ENCODE results near the gene GNAO1.

Gene GNAO1

DNA sequence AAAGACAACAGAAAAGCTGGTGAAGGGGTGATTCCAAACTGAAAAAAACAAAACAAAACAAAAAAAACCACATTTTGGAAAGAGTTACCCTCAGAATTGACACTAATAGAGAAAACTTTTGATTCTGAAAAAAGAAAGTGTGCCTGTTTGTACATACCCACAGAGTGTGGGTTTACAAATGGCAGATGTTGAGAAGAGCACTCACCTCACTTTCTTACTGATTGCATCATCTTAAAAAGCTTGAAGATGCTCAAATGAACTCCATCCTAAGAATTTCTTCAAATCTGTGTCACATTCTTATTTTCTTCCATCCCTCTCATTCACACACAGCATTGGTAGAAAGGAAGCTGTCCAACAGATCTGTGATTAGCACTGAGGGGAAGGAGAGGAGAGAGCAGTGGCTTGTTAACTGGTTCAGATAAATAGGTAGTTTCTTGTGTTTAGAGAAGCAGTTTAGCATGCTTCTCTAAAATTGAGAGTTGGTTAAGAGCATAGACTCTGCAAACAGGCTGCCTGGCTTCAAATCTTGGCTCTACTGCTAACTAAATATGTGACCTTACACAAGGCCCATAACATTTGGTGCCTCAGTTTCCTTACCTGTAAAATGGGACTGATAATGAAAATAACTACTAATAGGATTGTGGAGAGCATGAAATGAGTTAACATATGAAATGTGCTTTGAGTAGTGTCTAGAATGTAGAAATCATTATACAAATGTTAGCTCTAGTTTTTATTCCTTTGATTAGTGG is 6.9 kb downstream of the GNAO1 start:
- no peak overlapping the region for H3K27ac ChIP-seq (ENCODE audit: extremely low read depth, low read depth, low read length)
- POLR2A ChIA-PET, result no interaction called here
- no peaks in the 10 kb centered on the region for H3K4me1 ChIP-seq (ENCODE audit: control insufficient read depth, insufficient read depth, low read length)
- CTCF ChIA-PET, result no interaction called here
- TF ChIP-seq HOXC10 (CRISPR knock-in tag; IDR thresholded peaks at IDR 0.05) (no peak), ZBTB21 (tag by site-specific recombination; IDR thresholded peaks at IDR 0.05) (no peak), ZNF830 (tag by site-specific recombination; IDR thresholded peaks at IDR 0.05; ENCODE audit: low read depth) (no peak), ZNF211 (tag by site-specific recombination; IDR thresholded peaks at IDR 0.05; ENCODE audit: low read depth) (no peak), SP3 (tag by site-specific recombination; IDR thresholded peaks at IDR 0.05) (no peak), EGR2 (tag by site-specific recombination; IDR thresholded peaks at IDR 0.05; ENCODE audit: low read depth) (no peak), ZBTB8A (tag by site-specific recombination; IDR thresholded peaks at IDR 0.05) (no peak), ZNF571 (tag by site-specific recombination; IDR thresholded peaks at IDR 0.05) (no peak), ZNF426 (tag by site-specific recombination; IDR thresholded peaks at IDR 0.05) (no peak)
- TF ChIP-seq, protein P1, sequence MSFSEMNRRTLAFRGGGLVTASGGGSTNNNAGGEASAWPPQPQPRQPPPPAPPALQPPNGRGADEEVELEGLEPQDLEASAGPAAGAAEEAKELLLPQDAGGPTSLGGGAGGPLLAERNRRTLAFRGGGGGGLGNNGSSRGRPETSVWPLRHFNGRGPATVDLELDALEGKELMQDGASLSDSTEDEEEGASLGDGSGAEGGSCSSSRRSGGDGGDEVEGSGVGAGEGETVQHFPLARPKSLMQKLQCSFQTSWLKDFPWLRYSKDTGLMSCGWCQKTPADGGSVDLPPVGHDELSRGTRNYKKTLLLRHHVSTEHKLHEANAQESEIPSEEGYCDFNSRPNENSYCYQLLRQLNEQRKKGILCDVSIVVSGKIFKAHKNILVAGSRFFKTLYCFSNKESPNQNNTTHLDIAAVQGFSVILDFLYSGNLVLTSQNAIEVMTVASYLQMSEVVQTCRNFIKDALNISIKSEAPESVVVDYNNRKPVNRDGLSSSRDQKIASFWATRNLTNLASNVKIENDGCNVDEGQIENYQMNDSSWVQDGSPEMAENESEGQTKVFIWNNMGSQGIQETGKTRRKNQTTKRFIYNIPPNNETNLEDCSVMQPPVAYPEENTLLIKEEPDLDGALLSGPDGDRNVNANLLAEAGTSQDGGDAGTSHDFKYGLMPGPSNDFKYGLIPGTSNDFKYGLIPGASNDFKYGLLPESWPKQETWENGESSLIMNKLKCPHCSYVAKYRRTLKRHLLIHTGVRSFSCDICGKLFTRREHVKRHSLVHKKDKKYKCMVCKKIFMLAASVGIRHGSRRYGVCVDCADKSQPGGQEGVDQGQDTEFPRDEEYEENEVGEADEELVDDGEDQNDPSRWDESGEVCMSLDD (tag by site-specific recombination; IDR thresholded peaks at IDR 0.05), result no peak
- H3K9me3 ChIP-seq (ENCODE audit: control insufficient read depth, insufficient read depth, low read depth, low read length), result no peaks in the 10 kb centered on the region
- no peak overlapping the region for H3K4me3 ChIP-seq (ENCODE audit: low read depth, low read length)
- H3K36me3 ChIP-seq (ENCODE audit: control insufficient read depth in 2 of 2, insufficient read depth in 1 of 2, low read length in 2 of 2), result no peaks in the 10 kb centered on the region

DNA sequence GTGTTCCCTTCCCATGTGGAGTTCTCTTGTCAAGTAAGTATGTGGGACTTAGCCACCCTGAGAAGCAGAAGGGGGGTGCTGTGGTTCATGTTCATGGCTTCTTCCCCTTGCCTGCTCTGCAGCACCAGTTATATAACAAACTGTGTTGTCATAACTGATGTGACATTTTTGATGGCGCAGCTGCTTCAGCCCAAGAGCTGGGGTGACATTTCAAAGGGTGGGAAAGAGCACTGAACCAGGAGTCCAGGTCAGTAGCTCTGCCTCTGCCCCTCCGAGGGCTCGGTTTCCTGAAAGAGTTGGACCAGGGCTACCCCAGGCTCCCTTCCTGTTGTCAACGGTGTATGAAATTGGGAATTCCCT is 7.4 kb downstream of the GNAO1 start:
- Histone ChIP-seq H3K4me1 (ENCODE audit: control insufficient read depth, insufficient read depth, low read length) (no peaks in the 10 kb centered on the region), H3K9me3 (ENCODE audit: control insufficient read depth, insufficient read depth, low read depth, low read length) (no peaks in the 10 kb centered on the region), H3K4me3 (ENCODE audit: low read depth, low read length) (no peak overlapping the region), H3K36me3 (ENCODE audit: control insufficient read depth in 2 of 2, insufficient read depth in 1 of 2, low read length in 2 of 2) (no peaks in the 10 kb centered on the region), H3K27ac (ENCODE audit: extremely low read depth, low read depth, low read length) (no peak overlapping the region)
- POLR2A ChIA-PET, result no interaction called here
- TF ChIP-seq, protein P2, sequence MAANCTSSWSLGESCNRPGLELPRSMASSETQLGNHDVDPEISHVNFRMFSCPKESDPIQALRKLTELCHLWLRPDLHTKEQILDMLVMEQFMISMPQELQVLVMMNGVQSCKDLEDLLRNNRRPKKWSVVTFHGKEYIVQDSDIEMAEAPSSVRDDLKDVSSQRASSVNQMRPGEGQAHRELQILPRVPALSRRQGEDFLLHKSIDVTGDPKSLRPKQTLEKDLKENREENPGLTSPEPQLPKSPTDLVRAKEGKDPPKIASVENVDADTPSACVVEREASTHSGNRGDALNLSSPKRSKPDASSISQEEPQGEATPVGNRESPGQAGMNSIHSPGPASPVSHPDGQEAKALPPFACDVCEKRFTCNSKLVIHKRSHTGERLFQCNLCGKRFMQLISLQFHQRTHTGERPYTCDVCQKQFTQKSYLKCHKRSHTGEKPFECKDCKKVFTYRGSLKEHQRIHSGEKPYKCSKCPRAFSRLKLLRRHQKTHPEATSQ (tag by site-specific recombination; IDR thresholded peaks at IDR 0.05), result no peak
- no peak for TF ChIP-seq GFI1B (tag by site-specific recombination; IDR thresholded peaks at IDR 0.05)
- TF ChIP-seq, protein P3, sequence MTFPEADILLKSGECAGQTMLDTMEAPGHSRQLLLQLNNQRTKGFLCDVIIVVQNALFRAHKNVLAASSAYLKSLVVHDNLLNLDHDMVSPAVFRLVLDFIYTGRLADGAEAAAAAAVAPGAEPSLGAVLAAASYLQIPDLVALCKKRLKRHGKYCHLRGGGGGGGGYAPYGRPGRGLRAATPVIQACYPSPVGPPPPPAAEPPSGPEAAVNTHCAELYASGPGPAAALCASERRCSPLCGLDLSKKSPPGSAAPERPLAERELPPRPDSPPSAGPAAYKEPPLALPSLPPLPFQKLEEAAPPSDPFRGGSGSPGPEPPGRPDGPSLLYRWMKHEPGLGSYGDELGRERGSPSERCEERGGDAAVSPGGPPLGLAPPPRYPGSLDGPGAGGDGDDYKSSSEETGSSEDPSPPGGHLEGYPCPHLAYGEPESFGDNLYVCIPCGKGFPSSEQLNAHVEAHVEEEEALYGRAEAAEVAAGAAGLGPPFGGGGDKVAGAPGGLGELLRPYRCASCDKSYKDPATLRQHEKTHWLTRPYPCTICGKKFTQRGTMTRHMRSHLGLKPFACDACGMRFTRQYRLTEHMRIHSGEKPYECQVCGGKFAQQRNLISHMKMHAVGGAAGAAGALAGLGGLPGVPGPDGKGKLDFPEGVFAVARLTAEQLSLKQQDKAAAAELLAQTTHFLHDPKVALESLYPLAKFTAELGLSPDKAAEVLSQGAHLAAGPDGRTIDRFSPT (tag by site-specific recombination; IDR thresholded peaks at IDR 0.05), result no peak
- TF ChIP-seq ZNF664 (tag by site-specific recombination; IDR thresholded peaks at IDR 0.05), result no peak
- no peak for TF ChIP-seq ZBTB17 (tag by site-specific recombination; IDR thresholded peaks at IDR 0.05)
- TF ChIP-seq ZNF747 (tag by site-specific recombination; IDR thresholded peaks at IDR 0.05), result no peak
- TF ChIP-seq ZNF132 (tag by site-specific recombination; IDR thresholded peaks at IDR 0.05; ENCODE audit: borderline replicate concordance), result no peak
- TF ChIP-seq ZSCAN30 (tag by site-specific recombination; IDR thresholded peaks at IDR 0.05), result no peak
- no peak for TF ChIP-seq SETDB1 (IDR thresholded peaks at IDR 0.05; ENCODE audit: insufficient read length, low read length)
- TF ChIP-seq IKZF3 (tag by site-specific recombination; IDR thresholded peaks at IDR 0.05), result no peak
- no peak for TF ChIP-seq RBAK (tag by site-specific recombination; IDR thresholded peaks at IDR 0.05)
- no peak for TF ChIP-seq ZNF548 (tag by site-specific recombination; IDR thresholded peaks at IDR 0.05)
- no peak for TF ChIP-seq ZNF248 (tag by site-specific recombination; IDR thresholded peaks at IDR 0.05)
- no peak for TF ChIP-seq ZNF654 (tag by site-specific recombination; IDR thresholded peaks at IDR 0.05; ENCODE audit: low read depth)
- TF ChIP-seq, protein P4, sequence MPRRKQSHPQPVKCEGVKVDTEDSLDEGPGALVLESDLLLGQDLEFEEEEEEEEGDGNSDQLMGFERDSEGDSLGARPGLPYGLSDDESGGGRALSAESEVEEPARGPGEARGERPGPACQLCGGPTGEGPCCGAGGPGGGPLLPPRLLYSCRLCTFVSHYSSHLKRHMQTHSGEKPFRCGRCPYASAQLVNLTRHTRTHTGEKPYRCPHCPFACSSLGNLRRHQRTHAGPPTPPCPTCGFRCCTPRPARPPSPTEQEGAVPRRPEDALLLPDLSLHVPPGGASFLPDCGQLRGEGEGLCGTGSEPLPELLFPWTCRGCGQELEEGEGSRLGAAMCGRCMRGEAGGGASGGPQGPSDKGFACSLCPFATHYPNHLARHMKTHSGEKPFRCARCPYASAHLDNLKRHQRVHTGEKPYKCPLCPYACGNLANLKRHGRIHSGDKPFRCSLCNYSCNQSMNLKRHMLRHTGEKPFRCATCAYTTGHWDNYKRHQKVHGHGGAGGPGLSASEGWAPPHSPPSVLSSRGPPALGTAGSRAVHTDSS (tag by site-specific recombination; IDR thresholded peaks at IDR 0.05), result no peak
- CTCF ChIA-PET, result no interaction called here

All from HEK293 (cell line).